H1 (cell line): ENCODE measurements around the gene ERGIC2. TPM values are rescaled to one million over a fixed set of nuclear protein-coding genes. Genes with fewer than 3 reads are reported as not detected.
"Not testable (repeated sequence)": the region's sequence is repeated elsewhere in the genome, so short reads cannot be mapped to it uniquely, and the experiment has no call there.

Experiments
- CTCF ChIA-PET: fragments of 300-600 bp; sonication (Branson Sonifier 250); formaldehyde crosslinking; loops from one replicate; lab custom pipeline; 2021; ENCODE audit not compliant: partially characterized antibody; lab: Charles Lee
- POLR2A ChIA-PET: fragments of 300-600 bp; sonication (Branson Sonifier 250); formaldehyde crosslinking; loops from one replicate; lab custom pipeline; 2021; ENCODE audit warnings: inconsistent platforms; ENCODE audit not compliant: partially characterized antibody; lab: Charles Lee
- DNase-seq, 2 experiments: peaks; one replicate each; pipeline versions ENCODE4 v3.0.0 to v3.0.0-alpha.2; 2010 to 2022; ENCODE audit warnings: low spot score in 2 of 2, low read depth in 1 of 2, mixed read lengths in 1 of 2
- FAIRE-seq: peaks from 2 replicates; lab custom pipeline; 2011; peaks lifted over from hg19 to GRCh38; lab: Jason Lieb, UNC
- H2AFZ ChIP-seq: 2 replicates; pipeline ENCODE4 v1.8.1; 2012; ENCODE audit warnings: low read length, inconsistent platforms
- H2AK5ac ChIP-seq: 2 replicates; pipeline ENCODE4 v1.6.1; 2013; ENCODE audit warnings: low read depth, low read length
- H2BK120ac ChIP-seq: replicated peaks from 2 replicates; pipeline ENCODE3; 2013; ENCODE audit warnings: low read depth, low read length, inconsistent platforms
- H2BK12ac ChIP-seq: 2 replicates; pipeline ENCODE4 v1.6.1; 2013; ENCODE audit warnings: low read depth, low read length
- H2BK15ac ChIP-seq: 2 replicates; pipeline ENCODE4 v1.6.1; 2013; ENCODE audit warnings: low read length
- H2BK20ac ChIP-seq: 2 replicates; pipeline ENCODE4 v1.6.1; 2013; ENCODE audit warnings: low read length
- H2BK5ac ChIP-seq: 2 replicates; pipeline ENCODE4 v1.6.1; 2013; ENCODE audit warnings: low read depth, low read length
- H3K14ac ChIP-seq: 2 replicates; pipeline ENCODE4 v1.6.1; 2013; ENCODE audit warnings: inconsistent platforms; ENCODE audit not compliant: insufficient read length
- H3K18ac ChIP-seq: 2 replicates; pipeline ENCODE4 v1.6.1; 2013; ENCODE audit warnings: low read length; ENCODE audit errors: extremely low read depth
- H3K23ac ChIP-seq: 2 replicates; pipeline ENCODE4 v1.6.1; 2013; ENCODE audit warnings: inconsistent platforms; ENCODE audit not compliant: insufficient read length
- H3K23me2 ChIP-seq: 2 replicates; pipeline ENCODE4 v1.6.1; 2013; ENCODE audit warnings: low read depth, low read length
- H3K27ac ChIP-seq: 2 replicates; pipeline ENCODE4 v1.6.1; 2011; ENCODE audit warnings: low read depth, low read length, inconsistent platforms
- H3K27me3 ChIP-seq, 4 experiments: replicated peaks in 1 of 4; 1 replicate in 1 of 4; 2 replicates in 3 of 4; pipeline versions ENCODE4 v1.6.1 to v1.8.1; 2011 to 2013; ENCODE audit warnings: low read length in 3 of 4, mild to moderate bottlenecking in 3 of 4, inconsistent platforms in 2 of 4, mixed read lengths in 2 of 4, moderate library complexity in 1 of 4; ENCODE audit not compliant: control insufficient read depth in 3 of 4, insufficient read depth in 3 of 4; ENCODE audit errors: extremely low read depth in 1 of 4
- H3K36me3 ChIP-seq, 4 experiments: 2 replicates each; pipeline versions ENCODE4 v1.6.1 to v1.8.1; 2011 to 2013; ENCODE audit warnings: mild to moderate bottlenecking in 4 of 4, low read length in 3 of 4, moderate library complexity in 2 of 4, control low read depth in 1 of 4, inconsistent platforms in 1 of 4; ENCODE audit not compliant: insufficient read depth in 4 of 4, control insufficient read depth in 2 of 4
- H3K4ac ChIP-seq: replicated peaks from 2 replicates; pipeline ENCODE3; 2013; ENCODE audit warnings: low read length, low read depth, mixed read lengths, inconsistent platforms; ENCODE audit not compliant: insufficient read length
- H3K4me1 ChIP-seq, 4 experiments: replicated peaks in 1 of 4; 1 replicate in 1 of 4; 2 replicates in 3 of 4; pipeline versions ENCODE4 v1.6.1 to v1.8.1; 2011 to 2013; ENCODE audit warnings: low read length in 3 of 4, inconsistent platforms in 2 of 4, mixed read lengths in 1 of 4; ENCODE audit not compliant: insufficient read depth in 4 of 4, control insufficient read depth in 3 of 4
- H3K4me2 ChIP-seq, 2 experiments: 2 replicates each; pipeline versions ENCODE4 v1.6.1 to v1.8.1; 2011 to 2013; ENCODE audit warnings: low read depth in 2 of 2, low read length in 2 of 2, control low read depth in 1 of 2, inconsistent platforms in 1 of 2, mild to moderate bottlenecking in 1 of 2; ENCODE audit not compliant: insufficient read depth in 1 of 2
- H3K4me3 ChIP-seq, 4 experiments: fragments of 200-600, 300-600 bp in 1 of 4; sonication (generic), shearing (Covaris generic), sonication (Bioruptor Twin) in 1 of 4; 2 replicates each; pipeline versions ENCODE4 v1.5.1 to v1.8.1; 2011 to 2016; ENCODE audit warnings: low read length in 4 of 4, low read depth in 3 of 4, control low read depth in 2 of 4, inconsistent platforms in 2 of 4, mild to moderate bottlenecking in 2 of 4, mixed read lengths in 1 of 4, moderate library complexity in 1 of 4; ENCODE audit not compliant: insufficient read depth in 2 of 4; ENCODE audit errors: extremely low read depth in 1 of 4
- H3K56ac ChIP-seq: replicated peaks from 2 replicates; pipeline ENCODE3; 2013; ENCODE audit warnings: low read depth, mild to moderate bottlenecking, mixed read lengths, low read length, inconsistent platforms; ENCODE audit not compliant: insufficient read length
- H3K79me1 ChIP-seq: 2 replicates; pipeline ENCODE4 v1.6.1; 2013; ENCODE audit warnings: low read depth, low read length, control low read depth
- H3K79me2 ChIP-seq, 2 experiments: 2 replicates each; pipeline versions ENCODE4 v1.6.1 to v1.8.1; 2012 to 2013; ENCODE audit warnings: low read length in 2 of 2, mild to moderate bottlenecking in 2 of 2, inconsistent platforms in 1 of 2; ENCODE audit not compliant: insufficient read depth in 2 of 2, control insufficient read depth in 1 of 2
- H3K9ac ChIP-seq, 4 experiments: replicated peaks in 1 of 4; 1 replicate in 1 of 4; 2 replicates in 3 of 4; pipeline versions ENCODE4 v1.6.1 to v1.8.1; 2011 to 2013; ENCODE audit warnings: low read depth in 3 of 4, low read length in 3 of 4, control low read depth in 2 of 4, mild to moderate bottlenecking in 2 of 4, moderate library complexity in 2 of 4, inconsistent platforms in 1 of 4; ENCODE audit errors: extremely low read depth in 1 of 4
- H3K9me3 ChIP-seq, 2 experiments: 2 replicates each; pipeline versions ENCODE4 v1.6.1 to v1.8.1; 2012 to 2013; ENCODE audit warnings: mild to moderate bottlenecking in 2 of 2, moderate library complexity in 2 of 2, control low read depth in 1 of 2, inconsistent platforms in 1 of 2, low read depth in 1 of 2, low read length in 1 of 2, mixed read lengths in 1 of 2; ENCODE audit not compliant: insufficient read depth in 2 of 2
- H4K20me1 ChIP-seq, 2 experiments: replicated peaks in 1 of 2; 2 replicates each; pipeline versions ENCODE3 to v1.8.1; 2011 to 2013; ENCODE audit warnings: inconsistent platforms in 2 of 2, low read length in 2 of 2, mild to moderate bottlenecking in 1 of 2; ENCODE audit not compliant: insufficient read depth in 2 of 2, control insufficient read depth in 1 of 2
- H4K5ac ChIP-seq: 2 replicates; pipeline ENCODE4 v1.6.1; 2013; ENCODE audit warnings: low read length, low read depth, mixed read lengths, inconsistent platforms; ENCODE audit not compliant: insufficient read length
- H4K8ac ChIP-seq: 2 replicates; pipeline ENCODE4 v1.8.0; 2013; ENCODE audit warnings: mild to moderate bottlenecking, moderate library complexity, low read length, inconsistent platforms; ENCODE audit not compliant: insufficient read depth; ENCODE audit errors: extremely low read depth
- H4K91ac ChIP-seq: replicated peaks from 2 replicates; pipeline ENCODE3; 2013; ENCODE audit warnings: low read length, mixed read lengths, inconsistent platforms; ENCODE audit not compliant: insufficient read length
- WGBS, 2 experiments: shearing (Covaris generic) in 1 of 2; methylation state at CpG; one replicate each; pipeline versions ENCODE4 v1.1.6 to v1.1.7; 2013 to 2015; ENCODE audit warnings: low lambda C conversion rate in 2 of 2, mixed read lengths in 2 of 2, inconsistent platforms in 1 of 2, low coverage in 1 of 2, missing lambda C conversion rate in 1 of 2; ENCODE audit not compliant: insufficient replicate concordance in 2 of 2, insufficient coverage in 1 of 2, insufficient read length in 1 of 2; ENCODE audit errors: extremely low coverage in 1 of 2, missing lambda C conversion rate in 1 of 2; 5-methylcytosine and 5-hydroxymethylcytosine counted together
- polyA plus RNA-seq, 7 experiments: library from polyadenylated mRNA; depleted of rRNA in 3 of 7; stranded (reverse) in 5 of 7; unstranded in 2 of 7; fragments of >200 nt in 5 of 7; fragments of 200-250 nt in 2 of 7; gene quantifications; 1 replicate in 5 of 7; 2 replicates in 1 of 7; 4 replicates in 1 of 7; pipeline versions ENCODE4 v1.2.1 to v1.2.3, GENCODE V29; 2011 to 2013; ENCODE audit warnings: missing spikeins in 2 of 7, mixed read lengths in 2 of 7
- total RNA-seq: library from RNA; stranded (reverse); fragmentation: NEBNext Ultra II Directional; extraction: Animal tissue kit (Norgen Biotek cat#: 25700); gene quantifications from 2 replicates; pipeline ENCODE4 v1.2.1, GENCODE V29; 2021

ERGIC2 gene
- total and polyA plus RNA-seq, 2 of the 8 experiments (the other 6 are each of a cell fraction or from before 2014, with no cell fraction given) = 16.5 to 61.8 TPM

DNA sequence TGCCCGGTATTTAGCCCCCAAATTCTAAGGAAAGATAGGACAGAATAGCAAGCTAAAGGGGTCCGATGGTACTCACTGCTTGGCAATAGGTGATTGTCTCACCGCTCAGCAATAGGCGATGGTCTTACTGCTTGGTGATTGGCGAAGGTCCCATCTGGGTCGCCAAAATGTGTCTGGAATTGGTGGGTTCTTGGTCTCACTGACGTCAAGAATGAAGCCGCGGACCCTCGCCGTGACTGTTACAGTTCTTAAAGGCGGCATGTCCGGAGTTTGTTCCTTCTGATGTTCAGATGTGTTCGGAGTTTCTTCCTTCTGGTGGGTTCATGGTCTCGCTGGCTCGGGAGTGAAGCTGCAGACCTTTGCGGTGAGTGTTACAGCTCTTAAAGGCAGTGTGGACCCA lies 4.2 kb upstream of the ERGIC2 start:
- H3K23me2 ChIP-seq, H3K79me1 ChIP-seq, H2BK120ac ChIP-seq, H3K18ac ChIP-seq, H3K79me2 ChIP-seq, H3K14ac ChIP-seq, H2BK20ac ChIP-seq, H3K4ac ChIP-seq, H3K4me1 ChIP-seq, H4K20me1 ChIP-seq, DNase-seq, H3K27me3 ChIP-seq, H3K4me2 ChIP-seq, H3K27ac ChIP-seq, POLR2A ChIA-PET, H2AK5ac ChIP-seq, H2BK5ac ChIP-seq, H3K56ac ChIP-seq, H4K91ac ChIP-seq, H3K23ac ChIP-seq, H2BK12ac ChIP-seq, H4K5ac ChIP-seq, H2BK15ac ChIP-seq, H3K9me3 ChIP-seq, FAIRE-seq, H3K36me3 ChIP-seq, H3K4me3 ChIP-seq, H3K9ac ChIP-seq, H4K8ac ChIP-seq: not testable (repeated sequence)
- 0 out of 2 replicates have a peak overlapping the region, but pooled peaks have one; percentile 62 for H2AFZ ChIP-seq
- CTCF ChIA-PET = interaction anchor here (1.4 kb wide), 1 partner anchor 168 kb away, joined by 3 read pairs; no protein-coding TSS in a partner anchor
- WGBS, 2 experiments = 91% methylated on average over 13 of the region's 17 CpGs; no CpG with 5 or more reads in 1 of the 2 experiments
